ENCODE results near the gene STAT1.

The STAT1 gene

GRCh38 chr2:190986221-190986953 is 27.6 kb downstream of the STAT1 start:
- no peak for ATAC-seq
- TF ChIP-seq ARNTL (CRISPR knock-in tag; IDR thresholded peaks at IDR 0.05; ENCODE audit: borderline replicate concordance, low read depth) = no peak
- TF ChIP-seq ISL1 (CRISPR knock-in tag; IDR thresholded peaks at IDR 0.05) = no peak
- TF ChIP-seq ESRRG (CRISPR knock-in tag; IDR thresholded peaks at IDR 0.05) = no peak
- no peak for TF ChIP-seq TSHZ2 (CRISPR knock-in tag; IDR thresholded peaks at IDR 0.05)
- no peak for TF ChIP-seq ZNF70 (CRISPR knock-in tag; IDR thresholded peaks at IDR 0.05)
- no peak for TF ChIP-seq ZC3H10 (CRISPR knock-in tag; IDR thresholded peaks at IDR 0.05)
- TF ChIP-seq GLIS3 (CRISPR knock-in tag; IDR thresholded peaks at IDR 0.05) = no peak
- no peak for TF ChIP-seq POU6F1 (CRISPR knock-in tag; IDR thresholded peaks at IDR 0.05; ENCODE audit: borderline replicate concordance, low read depth)
- TF ChIP-seq TCF4 (CRISPR knock-in tag; IDR thresholded peaks at IDR 0.05; ENCODE audit: borderline replicate concordance) = no peak
- TF ChIP-seq PPARA (CRISPR knock-in tag; IDR thresholded peaks at IDR 0.05; ENCODE audit: borderline replicate concordance) = no peak
- TF ChIP-seq CSDC2 (CRISPR knock-in tag; IDR thresholded peaks at IDR 0.05) = no peak
- TF ChIP-seq ZFP3 (CRISPR knock-in tag; IDR thresholded peaks at IDR 0.05) = no peak

- no peak for TF ChIP-seq PATZ1 (CRISPR knock-in tag; IDR thresholded peaks at IDR 0.05; ENCODE audit: borderline replicate concordance)
- peak; percentile 73 for ATAC-seq
Measured at GRCh38 chr2:190984595-190984994, 29.4 kb downstream of the STAT1 start.

GRCh38 chr2:190982262-190983034 is 31.5 kb downstream of the STAT1 start:
- no peak for ATAC-seq
- TF ChIP-seq ZC3H10 (CRISPR knock-in tag; IDR thresholded peaks at IDR 0.05) (no peak), TSHZ2 (CRISPR knock-in tag; IDR thresholded peaks at IDR 0.05) (no peak), TOX (CRISPR knock-in tag; IDR thresholded peaks at IDR 0.05; ENCODE audit: borderline replicate concordance) (no peak), ISL1 (CRISPR knock-in tag; IDR thresholded peaks at IDR 0.05) (no peak), CSRNP3 (CRISPR knock-in tag; IDR thresholded peaks at IDR 0.05) (no peak), ZNF8 (CRISPR knock-in tag; IDR thresholded peaks at IDR 0.05) (no peak), CREB5 (CRISPR knock-in tag; IDR thresholded peaks at IDR 0.05; ENCODE audit: low read depth) (no peak), PPARA (CRISPR knock-in tag; IDR thresholded peaks at IDR 0.05; ENCODE audit: borderline replicate concordance) (no peak), TCF4 (CRISPR knock-in tag; IDR thresholded peaks at IDR 0.05; ENCODE audit: borderline replicate concordance) (no peak), GLIS3 (CRISPR knock-in tag; IDR thresholded peaks at IDR 0.05) (no peak), SNAI2 (CRISPR knock-in tag; IDR thresholded peaks at IDR 0.05) (no peak), CSDC2 (CRISPR knock-in tag; IDR thresholded peaks at IDR 0.05) (no peak), ESRRG (CRISPR knock-in tag; IDR thresholded peaks at IDR 0.05) (no peak), PATZ1 (CRISPR knock-in tag; IDR thresholded peaks at IDR 0.05; ENCODE audit: borderline replicate concordance) (no peak), ZNF565 (CRISPR knock-in tag; conservative IDR thresholded peaks at IDR 0.05; ENCODE audit: low read depth) (no peak), ARNTL (CRISPR knock-in tag; IDR thresholded peaks at IDR 0.05; ENCODE audit: borderline replicate concordance, low read depth) (no peak), ZFP30 (CRISPR knock-in tag; IDR thresholded peaks at IDR 0.05) (no peak), OSR1 (CRISPR knock-in tag; IDR thresholded peaks at IDR 0.05) (no peak)
